ENCODE measurements around the gene BLOC1S6. TPM values are rescaled to one million over a fixed set of nuclear protein-coding genes. Genes with fewer than 3 reads are reported as not detected.

The BLOC1S6 gene
- total RNA-seq, 2 experiments from 2014 or later, result 32.9 to 35.2 TPM

DNA sequence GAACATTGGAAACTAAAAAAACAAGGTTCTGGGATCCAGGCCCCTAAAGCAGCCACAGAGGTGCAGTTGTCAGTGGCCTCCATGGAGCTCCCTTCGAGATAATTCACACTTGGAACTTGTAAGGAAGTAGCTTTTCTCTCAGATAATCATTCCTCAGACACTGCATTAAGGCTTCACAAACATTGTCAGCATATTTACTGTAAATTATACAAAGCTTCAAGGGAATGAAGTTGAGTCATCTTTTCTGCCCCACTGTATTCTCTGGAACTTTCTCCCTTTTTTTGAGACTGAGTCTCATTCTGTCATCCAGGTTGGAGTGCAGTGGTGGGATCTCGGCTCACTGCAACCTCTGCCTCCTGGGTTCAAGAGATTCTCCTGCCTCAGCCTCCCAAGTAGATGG lies 7.1 kb downstream of the BLOC1S6 start:
- Mint-ChIP-seq H3K36me3 (ENCODE audit: low read depth) (peaks cover 34% of the 10 kb centered on the region), H3K27ac (no peak overlapping the region), H3K9me3 (ENCODE audit: insufficient read depth) (no peaks in the 10 kb centered on the region), H3K4me1 (ENCODE audit: low read depth) (peaks cover 23% of the 10 kb centered on the region), H3K4me3 (no peak overlapping the region), H3K27me3 (ENCODE audit: low read depth) (no peaks in the 10 kb centered on the region)
- POLR2A ChIA-PET, result interaction anchor here (0.6 to 1.2 kb wide), 2 partner anchors 7 to 313 kb away, joined by 3 read pairs; partner anchors contain the start of gene BLOC1S6
- CTCF ChIA-PET, result interaction anchor here (1.0 to 3.2 kb wide), 4 partner anchors 17 to 165 kb away, joined by 3 to 14 read pairs (median 4); no protein-coding TSS in a partner anchor
- ATAC-seq, result no peak
- no peak for DNase-seq

DNA sequence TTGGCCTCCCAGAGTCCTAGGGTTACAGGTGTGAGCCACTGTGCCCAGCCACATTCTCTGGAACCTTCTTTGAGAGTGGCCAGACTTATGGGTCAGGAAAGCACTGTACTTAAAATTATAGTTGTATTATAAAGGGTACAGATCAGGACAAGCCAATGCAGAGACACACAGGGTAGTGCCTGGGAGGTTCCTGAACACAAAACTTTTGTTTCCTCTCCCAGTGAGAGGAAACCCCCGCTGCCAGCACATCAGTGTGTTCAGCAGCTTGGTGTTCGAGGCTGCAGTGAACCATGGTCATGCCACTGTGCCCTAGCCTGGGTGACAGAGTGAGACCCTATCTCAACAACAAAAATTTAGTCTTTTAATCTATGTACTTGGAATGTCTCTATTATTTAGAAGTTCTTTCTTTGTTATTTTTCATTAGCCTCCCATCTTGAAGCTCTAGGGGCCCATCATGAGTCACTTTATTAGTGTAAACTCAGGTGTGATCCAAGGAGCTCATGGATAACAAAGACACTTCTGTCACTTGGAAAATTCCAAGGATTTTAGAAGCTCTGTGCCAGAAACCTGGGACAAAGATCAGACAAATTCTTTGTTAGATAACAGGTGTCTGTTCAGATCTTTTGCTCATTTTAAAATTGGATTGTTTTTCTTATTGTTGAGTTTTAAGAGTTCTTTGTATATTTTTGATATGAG lies 7.8 kb downstream of the BLOC1S6 start:
- Mint-ChIP-seq H3K9me3 (ENCODE audit: insufficient read depth) (no peaks in the 10 kb centered on the region), H3K4me1 (ENCODE audit: low read depth) (peaks cover 19% of the 10 kb centered on the region), H3K27me3 (ENCODE audit: low read depth) (no peaks in the 10 kb centered on the region), H3K27ac (no peak overlapping the region), H3K36me3 (ENCODE audit: low read depth) (peaks cover 34% of the 10 kb centered on the region), H3K4me3 (no peak overlapping the region)
- peak; percentile 11 for DNase-seq
- no peak for ATAC-seq
- ChIA-PET CTCF (interaction anchor here (1.5 to 3.2 kb wide), 2 partner anchors 17 to 137 kb away, joined by 4 to 14 read pairs; no protein-coding TSS in a partner anchor), POLR2A (interaction anchor here (0.6 to 1.2 kb wide), 2 partner anchors 8 to 314 kb away, joined by 3 read pairs; partner anchors contain the start of gene BLOC1S6)

DNA sequence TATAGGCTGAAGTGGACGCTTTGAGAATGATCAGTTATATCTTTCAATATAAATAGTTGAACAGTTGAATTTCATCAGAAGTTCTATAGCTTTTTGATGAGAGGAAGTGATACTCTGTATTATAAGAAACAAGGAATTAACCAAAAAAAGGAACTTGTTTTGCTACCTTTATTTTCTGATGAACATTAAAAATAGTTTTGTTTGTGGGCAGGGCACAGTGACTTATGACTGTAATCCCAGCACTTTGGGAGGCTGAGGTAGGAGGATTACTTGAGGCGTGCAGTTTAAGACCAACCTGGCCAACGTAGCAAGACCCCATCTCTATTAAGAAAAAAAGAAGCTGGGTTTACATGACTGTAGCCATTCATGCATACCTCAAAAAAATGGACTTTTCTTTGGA lies 16.7 kb downstream of the BLOC1S6 start:
- Mint-ChIP-seq H3K27ac (no peak overlapping the region), H3K36me3 (ENCODE audit: low read depth) (peaks cover 24% of the 10 kb centered on the region), H3K4me3 (no peak overlapping the region), H3K4me1 (ENCODE audit: low read depth) (no peaks in the 10 kb centered on the region), H3K9me3 (ENCODE audit: insufficient read depth) (no peaks in the 10 kb centered on the region), H3K27me3 (ENCODE audit: low read depth) (no peaks in the 10 kb centered on the region)
- CTCF ChIA-PET, result interaction anchor here (0.8 to 2.1 kb wide), 6 partner anchors 10 to 175 kb away, joined by 3 to 9 read pairs (median 4); partner anchors contain the start of gene BLOC1S6
- POLR2A ChIA-PET, result interaction anchor here (0.6 kb wide), 1 partner anchor 156 kb away, joined by 3 read pairs; no protein-coding TSS in a partner anchor
- ATAC-seq (no peak), DNase-seq (no peak)

DNA sequence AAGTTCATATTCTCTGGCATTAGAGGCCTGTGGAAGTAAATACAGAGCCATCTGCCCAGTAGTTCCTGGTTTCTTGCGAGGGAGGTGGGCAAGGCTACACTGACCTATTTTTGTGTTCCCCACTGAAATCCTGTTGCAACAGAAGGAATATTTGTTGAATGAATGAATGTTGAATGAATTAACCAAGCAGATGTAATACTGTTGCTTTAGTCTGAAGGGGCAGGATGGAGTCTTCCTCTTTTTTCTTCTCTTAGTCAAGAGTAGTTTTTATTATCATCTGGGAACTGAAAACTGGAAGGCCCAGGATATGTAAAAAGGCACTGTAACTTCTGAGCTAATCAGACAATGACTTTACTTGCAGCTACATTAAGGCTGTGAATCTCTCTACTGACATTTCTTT lies 17.1 kb downstream of the BLOC1S6 start:
- ChIA-PET CTCF (interaction anchor here (1.0 to 2.1 kb wide), 4 partner anchors 10 to 174 kb away, joined by 3 to 9 read pairs (median 4); no protein-coding TSS in a partner anchor), POLR2A (no interaction called here)
- DNase-seq, result no peak
- Mint-ChIP-seq H3K4me3 (no peak overlapping the region), H3K9me3 (ENCODE audit: insufficient read depth) (no peaks in the 10 kb centered on the region), H3K4me1 (ENCODE audit: low read depth) (no peaks in the 10 kb centered on the region), H3K36me3 (ENCODE audit: low read depth) (peaks cover 24% of the 10 kb centered on the region), H3K27ac (no peak overlapping the region), H3K27me3 (ENCODE audit: low read depth) (no peaks in the 10 kb centered on the region)
- no peak for ATAC-seq

DNA sequence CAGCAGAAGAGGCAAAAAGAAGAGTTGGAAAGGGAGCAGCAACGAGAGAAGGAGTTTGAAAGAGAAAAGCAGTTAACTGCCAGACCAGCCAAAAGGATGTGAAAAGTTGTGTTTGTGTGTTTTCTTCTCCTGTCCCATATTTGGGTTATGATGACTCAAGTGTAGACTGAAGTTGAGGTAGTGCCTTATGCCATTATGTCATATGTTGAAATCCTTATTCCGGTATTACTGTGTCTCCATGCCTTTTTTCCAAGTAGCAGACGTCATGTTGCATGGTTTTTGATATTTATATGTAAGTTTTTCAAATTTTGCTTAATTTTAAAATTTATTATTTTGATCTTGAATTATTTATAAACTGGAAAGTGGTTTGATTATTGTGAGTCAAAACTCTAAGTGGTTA lies 19.2 kb downstream of the BLOC1S6 start:
- ATAC-seq, result no peak
- Mint-ChIP-seq H3K27ac (no peak overlapping the region), H3K36me3 (ENCODE audit: low read depth) (peaks cover 15% of the 10 kb centered on the region), H3K4me1 (ENCODE audit: low read depth) (no peaks in the 10 kb centered on the region), H3K4me3 (no peak overlapping the region), H3K27me3 (ENCODE audit: low read depth) (no peaks in the 10 kb centered on the region), H3K9me3 (ENCODE audit: insufficient read depth) (no peaks in the 10 kb centered on the region)
- ChIA-PET CTCF (interaction anchor here (0.9 to 1.8 kb wide), 5 partner anchors 9 to 177 kb away, joined by 3 to 11 read pairs (median 3); no protein-coding TSS in a partner anchor), POLR2A (no interaction called here)
- no peak for DNase-seq

DNA sequence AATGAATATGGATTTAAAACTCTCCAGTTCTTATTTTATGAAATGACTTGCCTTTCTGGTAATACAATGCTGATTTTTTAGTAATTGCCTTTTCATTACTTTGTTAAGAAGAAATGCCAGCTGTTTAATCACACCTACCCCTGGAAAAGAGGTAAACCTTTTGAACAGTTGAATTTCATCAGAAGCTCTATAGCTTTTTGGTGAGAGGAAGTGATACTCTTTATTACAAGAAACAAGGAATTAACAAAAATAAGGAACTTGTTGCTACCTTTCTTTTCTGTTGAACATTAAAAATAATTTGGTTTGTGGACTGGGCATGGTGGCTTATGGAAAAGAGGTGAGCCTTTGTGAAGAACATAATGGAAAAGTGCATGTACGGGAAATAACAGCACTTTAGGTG lies 19.7 kb downstream of the BLOC1S6 start:
- ChIA-PET POLR2A (no interaction called here), CTCF (interaction anchor here (0.9 to 1.8 kb wide), 5 partner anchors 9 to 177 kb away, joined by 3 to 11 read pairs (median 3); no protein-coding TSS in a partner anchor)
- no peak overlapping the region for H3K27ac Mint-ChIP-seq
- no peaks in the 10 kb centered on the region for H3K9me3 Mint-ChIP-seq (ENCODE audit: insufficient read depth)
- DNase-seq, result no peak
- H3K4me3 Mint-ChIP-seq, result no peak overlapping the region
- no peak for ATAC-seq
- H3K4me1 Mint-ChIP-seq (ENCODE audit: low read depth), result no peaks in the 10 kb centered on the region
- H3K27me3 Mint-ChIP-seq (ENCODE audit: low read depth), result no peaks in the 10 kb centered on the region
- peaks cover 14% of the 10 kb centered on the region for H3K36me3 Mint-ChIP-seq (ENCODE audit: low read depth)

DNA sequence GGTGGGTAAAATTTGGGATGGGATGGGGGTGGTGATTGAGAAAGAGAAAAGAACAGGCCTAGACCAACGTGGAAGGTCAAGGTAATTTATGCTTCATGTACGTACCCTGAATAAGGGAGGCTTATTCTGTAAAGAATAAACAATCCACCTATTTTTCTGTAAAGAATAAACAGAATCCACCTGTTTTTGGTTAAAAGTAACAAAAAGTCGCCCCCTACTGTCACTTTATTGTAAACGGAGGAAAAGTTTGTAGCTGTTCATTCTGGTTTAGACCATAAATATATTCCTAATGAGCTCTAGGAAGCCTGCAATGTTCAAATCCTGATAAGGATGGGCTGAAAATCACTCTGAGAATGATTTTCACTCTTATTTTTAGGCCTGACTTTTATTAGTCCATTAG lies 24.1 kb downstream of the BLOC1S6 start:
- peak; percentile 21 for DNase-seq
- Mint-ChIP-seq H3K36me3 (ENCODE audit: low read depth) (peaks cover 7% of the 10 kb centered on the region), H3K27ac (no peak overlapping the region), H3K9me3 (ENCODE audit: insufficient read depth) (no peaks in the 10 kb centered on the region), H3K4me3 (no peak overlapping the region), H3K27me3 (ENCODE audit: low read depth) (no peaks in the 10 kb centered on the region), H3K4me1 (ENCODE audit: low read depth) (peaks cover 5% of the 10 kb centered on the region)
- no peak for ATAC-seq
- ChIA-PET POLR2A (no interaction called here), CTCF (interaction anchor here (0.6 to 4.9 kb wide), 23 partner anchors 8 to 1835 kb away, joined by 3 to 130 read pairs (median 4); partner anchors contain the start of genes BLOC1S6 and ELL3)

DNA sequence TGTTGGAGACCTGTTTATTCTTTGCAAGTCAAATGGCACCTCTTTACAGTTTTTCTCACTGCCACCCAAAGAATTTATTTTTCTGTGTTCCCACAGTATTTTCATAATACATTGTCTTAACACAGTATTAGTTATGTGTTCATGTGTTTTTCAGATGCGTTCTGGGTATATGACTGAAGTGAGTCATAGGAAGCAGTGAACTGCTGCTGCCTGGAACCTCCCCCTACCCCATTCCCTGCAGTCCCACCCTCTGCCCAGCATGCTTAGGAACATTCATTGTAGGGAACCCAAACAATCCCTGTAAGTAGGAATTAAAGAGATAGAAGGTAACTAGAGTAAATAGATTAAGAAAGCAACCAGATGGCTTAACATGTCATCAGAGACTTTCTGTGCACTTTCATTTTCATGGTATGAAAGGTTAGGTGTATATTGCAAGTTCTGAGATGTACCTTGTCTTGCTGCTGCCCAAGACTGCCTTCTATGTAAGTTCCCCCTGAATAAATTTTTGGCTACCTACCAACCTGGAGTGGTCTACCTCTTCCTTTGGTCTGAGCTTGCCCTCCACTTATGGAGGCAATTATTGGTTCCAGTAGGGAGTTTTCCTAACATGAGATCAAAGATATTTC lies 25.7 kb downstream of the BLOC1S6 start:
- ATAC-seq (no peak), DNase-seq (peak; percentile 18)
- Mint-ChIP-seq H3K27ac (no peak overlapping the region), H3K9me3 (ENCODE audit: insufficient read depth) (no peaks in the 10 kb centered on the region), H3K4me3 (no peak overlapping the region), H3K36me3 (ENCODE audit: low read depth) (no peaks in the 10 kb centered on the region), H3K27me3 (ENCODE audit: low read depth) (no peaks in the 10 kb centered on the region), H3K4me1 (ENCODE audit: low read depth) (peaks cover 5% of the 10 kb centered on the region)
- ChIA-PET CTCF (interaction anchor here (1.0 to 4.9 kb wide), 15 partner anchors 9 to 415 kb away, joined by 3 to 130 read pairs (median 4); partner anchors contain the start of gene BLOC1S6), POLR2A (no interaction called here)

DNA sequence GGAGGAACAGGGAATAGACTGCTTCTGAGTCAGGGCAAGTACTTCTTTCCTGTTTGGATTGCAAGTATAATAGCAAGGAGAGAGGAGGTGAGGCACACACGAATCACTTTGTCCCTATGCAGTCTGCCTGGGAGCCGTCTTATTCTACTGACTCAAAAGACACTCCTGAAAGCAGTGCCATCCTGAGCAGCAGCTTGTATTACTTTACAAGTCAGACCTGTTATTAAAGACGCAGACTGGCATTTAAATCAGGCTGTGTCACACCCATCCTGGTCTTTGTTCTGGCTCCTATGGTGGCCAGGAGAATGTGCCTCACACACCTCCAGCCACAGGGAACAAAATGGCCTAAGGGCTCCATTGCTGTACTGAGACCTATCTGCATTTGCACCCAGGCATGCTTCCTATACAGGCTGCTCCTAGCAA lies 29.7 kb downstream of the BLOC1S6 start:
- CTCF ChIA-PET, result interaction anchor here (0.8 to 2.0 kb wide), 6 partner anchors 15 to 405 kb away, joined by 3 to 14 read pairs (median 3); partner anchors contain the start of gene SQOR
- DNase-seq, result peak; percentile 22
- Mint-ChIP-seq H3K4me3 (no peak overlapping the region), H3K36me3 (ENCODE audit: low read depth) (no peaks in the 10 kb centered on the region), H3K27me3 (ENCODE audit: low read depth) (no peaks in the 10 kb centered on the region), H3K9me3 (ENCODE audit: insufficient read depth) (no peaks in the 10 kb centered on the region), H3K27ac (no peak overlapping the region), H3K4me1 (ENCODE audit: low read depth) (peaks cover 5% of the 10 kb centered on the region)
- POLR2A ChIA-PET, result interaction anchor here (1.1 kb wide), 1 partner anchor 30 kb away, joined by 4 read pairs; the partner anchor contains the start of gene BLOC1S6
- peak; percentile 44 for ATAC-seq

DNA sequence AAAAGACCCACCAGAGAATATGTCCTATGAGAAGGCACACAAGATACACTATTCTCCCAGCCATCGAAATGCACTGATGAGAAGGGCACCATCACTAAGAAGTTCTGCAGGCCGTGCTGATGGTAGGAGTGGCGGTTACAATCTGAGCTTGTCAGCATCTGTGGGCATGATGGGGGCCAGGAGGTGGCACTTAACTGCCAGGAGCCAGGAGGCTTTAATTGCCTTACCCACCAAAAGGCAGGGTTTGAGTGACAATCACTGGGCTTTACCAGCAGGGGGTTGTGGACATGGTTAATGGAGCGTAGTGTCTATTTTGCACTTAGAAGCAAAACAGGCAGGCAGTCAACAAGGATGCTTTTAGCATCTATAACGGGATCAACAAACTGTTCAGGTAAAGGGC lies 31.6 kb downstream of the BLOC1S6 start:
- Mint-ChIP-seq H3K9me3 (ENCODE audit: insufficient read depth) (no peaks in the 10 kb centered on the region), H3K27me3 (ENCODE audit: low read depth) (peaks cover 11% of the 10 kb centered on the region), H3K4me1 (ENCODE audit: low read depth) (no peaks in the 10 kb centered on the region), H3K4me3 (no peak overlapping the region), H3K36me3 (ENCODE audit: low read depth) (no peaks in the 10 kb centered on the region), H3K27ac (no peak overlapping the region)
- CTCF ChIA-PET, result interaction anchor here (1.1 kb wide), 1 partner anchor 15 kb away, joined by 3 read pairs; no protein-coding TSS in a partner anchor
- ATAC-seq (peak; percentile 45), DNase-seq (peak; percentile 48)
- POLR2A ChIA-PET, result no interaction called here

DNA sequence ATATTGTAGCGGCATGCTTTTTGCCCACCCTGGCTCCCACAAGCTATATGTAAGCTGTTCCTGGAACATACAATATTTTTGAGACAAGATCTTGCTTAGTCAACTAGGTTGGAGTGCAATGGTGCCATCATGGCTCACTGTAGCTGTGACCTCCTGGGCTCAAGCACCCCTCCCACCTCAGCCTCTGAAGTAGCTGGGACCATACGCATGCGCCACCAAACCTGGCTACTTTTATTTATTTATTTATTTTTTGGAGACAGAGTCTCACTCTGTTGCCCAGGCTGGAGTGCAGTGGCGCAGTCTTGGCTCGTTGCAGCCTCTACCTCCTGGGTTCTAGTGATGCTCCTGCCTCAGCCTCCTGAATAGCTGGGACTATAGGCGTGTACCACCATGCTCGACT lies 41.0 kb downstream of the BLOC1S6 start:
- Mint-ChIP-seq H3K4me1 (ENCODE audit: low read depth) (peaks cover 5% of the 10 kb centered on the region), H3K9me3 (ENCODE audit: insufficient read depth) (peaks cover 16% of the 10 kb centered on the region), H3K27ac (no peak overlapping the region), H3K4me3 (no peak overlapping the region), H3K36me3 (ENCODE audit: low read depth) (peaks cover 6% of the 10 kb centered on the region), H3K27me3 (ENCODE audit: low read depth) (peaks cover 8% of the 10 kb centered on the region)
- ChIA-PET CTCF (interaction anchor here (1.1 kb wide), 1 partner anchor 171 kb away, joined by 3 read pairs; no protein-coding TSS in a partner anchor), POLR2A (interaction anchor here (0.7 kb wide), 1 partner anchor 273 kb away, joined by 3 read pairs; no protein-coding TSS in a partner anchor)
- DNase-seq, result no peak
- ATAC-seq, result no peak
